Activated T-cell treated with anti-CD3 and anti-CD28 coated beads for 1 hour (primary cell): ENCODE data around the gene SPRY2.

ENCODE experiments used
- DNase-seq: peaks from one replicate; pipeline ENCODE4 v3.0.0-alpha.2; 2020; ENCODE audit warnings: low read depth

The SPRY2 gene

DNA sequence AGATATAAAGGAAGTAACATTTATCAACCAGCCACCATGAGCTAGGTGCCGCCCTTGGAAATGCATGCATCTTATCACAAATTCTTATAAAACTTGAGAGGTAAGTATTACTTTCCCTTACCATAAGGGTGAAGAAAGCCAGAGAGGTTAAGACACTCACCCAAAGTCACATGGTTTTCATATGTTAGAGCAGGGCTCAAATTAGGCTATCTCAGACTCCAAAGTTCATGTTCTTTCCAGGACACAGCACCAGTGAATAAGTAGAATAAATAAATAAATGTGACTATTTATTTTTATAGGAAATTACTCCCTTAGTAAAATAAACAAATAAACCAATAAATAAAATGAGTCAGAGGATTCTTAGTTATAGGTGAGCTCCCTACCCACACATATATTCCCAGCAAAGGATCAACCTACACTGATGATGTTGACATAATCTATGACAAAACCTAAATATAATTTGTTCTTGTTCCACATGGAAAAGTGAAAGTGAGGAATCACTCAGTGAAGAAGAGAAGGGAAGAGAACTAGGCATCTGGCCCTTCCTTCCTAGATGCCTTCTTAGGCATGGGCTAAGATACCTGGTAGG is 27.2 kb downstream of the SPRY2 start:
- DNase-seq = no peak

DNA sequence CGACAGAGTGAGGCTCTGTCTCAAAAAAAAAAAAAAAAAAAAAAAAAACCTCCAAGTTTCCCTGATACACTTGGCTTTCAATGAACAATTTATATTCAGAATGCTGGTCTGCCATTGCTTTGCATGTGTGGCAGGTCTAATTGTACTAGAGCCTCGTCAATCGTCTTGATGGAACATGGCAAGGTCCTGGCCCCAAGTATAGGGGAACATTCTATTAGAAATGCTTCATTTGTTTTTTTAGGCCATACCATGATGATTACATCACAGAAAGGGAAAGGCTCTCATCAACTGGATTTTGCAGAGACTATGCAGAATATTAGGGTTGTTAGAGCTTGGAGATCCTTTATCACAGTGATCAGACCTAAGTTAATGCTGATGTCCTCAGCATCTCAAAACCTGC is 28.0 kb downstream of the SPRY2 start:
- DNase-seq = no peak

DNA sequence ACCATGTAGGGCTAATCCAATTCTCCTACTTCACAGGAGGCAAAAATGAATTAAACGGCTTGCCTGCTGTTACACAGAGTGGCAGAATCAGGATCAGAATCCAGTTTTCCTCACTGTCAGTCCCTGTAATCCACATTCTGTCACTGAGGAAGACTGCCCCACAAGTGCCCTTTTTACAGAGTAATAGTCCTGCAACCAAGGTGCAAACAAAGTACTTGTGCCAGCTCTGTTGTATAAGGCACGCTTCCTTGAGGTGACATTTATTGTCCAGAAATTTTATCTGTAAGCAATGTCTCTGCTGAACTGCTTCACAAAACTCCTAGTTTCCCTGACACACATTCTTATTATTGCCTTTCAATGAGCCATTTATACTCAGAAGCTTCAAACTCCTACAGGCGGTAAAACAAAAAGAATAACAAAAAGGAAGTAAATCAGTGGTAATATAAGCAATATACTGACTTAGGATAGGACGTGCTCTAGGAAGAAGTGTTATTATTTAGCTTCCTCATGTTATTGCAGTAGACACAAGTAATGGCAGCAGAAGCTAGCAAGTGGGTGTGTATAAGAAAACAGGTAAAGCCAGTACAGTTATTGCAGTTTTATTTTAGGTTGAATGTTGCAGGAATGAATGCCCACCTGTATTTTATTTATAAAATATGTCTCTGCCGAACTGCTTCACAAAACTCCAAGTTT is 28.8 kb downstream of the SPRY2 start:
- DNase-seq = no peak

DNA sequence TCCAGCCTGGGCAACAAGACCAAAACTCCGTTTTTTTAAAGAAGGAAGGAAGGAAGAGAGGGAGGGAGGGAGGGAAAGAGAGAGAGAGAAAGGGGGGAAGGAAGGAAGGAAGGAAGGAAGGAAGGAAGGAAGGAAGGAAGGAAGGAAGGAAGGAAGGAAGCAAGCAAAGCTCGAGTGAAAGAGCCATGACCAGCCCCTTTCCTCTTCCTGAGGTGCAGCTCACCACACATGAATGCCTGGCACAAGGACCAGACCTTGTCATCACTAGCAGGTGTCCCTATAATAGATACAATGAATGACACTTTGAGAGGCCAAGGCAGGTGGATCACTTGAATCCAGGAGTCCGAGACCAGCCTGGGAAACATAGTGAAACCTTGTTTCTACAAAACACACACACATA is 31.0 kb downstream of the SPRY2 start:
- DNase-seq = no peak

DNA sequence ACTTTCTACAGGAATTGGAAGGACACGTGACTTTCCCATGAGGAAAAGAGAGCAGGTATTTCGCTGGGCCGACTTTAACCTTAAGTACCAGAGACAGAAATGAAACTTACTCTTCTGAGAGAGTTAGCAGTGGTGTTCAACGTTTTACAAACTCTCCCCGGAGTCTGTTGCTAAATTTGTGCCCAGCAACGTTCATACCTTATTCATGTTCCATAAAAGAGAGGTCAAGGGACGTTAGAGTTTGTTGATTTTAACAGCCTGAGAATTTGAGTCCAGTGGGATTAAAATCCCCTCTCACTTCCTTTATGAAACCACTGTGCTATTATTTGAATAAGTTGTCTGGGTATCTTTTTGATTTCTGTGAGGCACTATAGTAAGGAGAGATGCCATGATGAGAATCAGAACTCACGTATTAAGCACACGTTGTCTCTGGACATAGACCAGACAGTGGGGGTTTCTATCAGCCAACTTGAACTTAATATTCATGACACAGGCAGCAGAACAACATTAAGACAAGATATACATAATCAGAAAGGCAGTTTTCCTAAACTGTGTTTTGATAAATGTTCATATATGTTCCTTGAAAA is 33.4 kb downstream of the SPRY2 start:
- DNase-seq = no peak

DNA sequence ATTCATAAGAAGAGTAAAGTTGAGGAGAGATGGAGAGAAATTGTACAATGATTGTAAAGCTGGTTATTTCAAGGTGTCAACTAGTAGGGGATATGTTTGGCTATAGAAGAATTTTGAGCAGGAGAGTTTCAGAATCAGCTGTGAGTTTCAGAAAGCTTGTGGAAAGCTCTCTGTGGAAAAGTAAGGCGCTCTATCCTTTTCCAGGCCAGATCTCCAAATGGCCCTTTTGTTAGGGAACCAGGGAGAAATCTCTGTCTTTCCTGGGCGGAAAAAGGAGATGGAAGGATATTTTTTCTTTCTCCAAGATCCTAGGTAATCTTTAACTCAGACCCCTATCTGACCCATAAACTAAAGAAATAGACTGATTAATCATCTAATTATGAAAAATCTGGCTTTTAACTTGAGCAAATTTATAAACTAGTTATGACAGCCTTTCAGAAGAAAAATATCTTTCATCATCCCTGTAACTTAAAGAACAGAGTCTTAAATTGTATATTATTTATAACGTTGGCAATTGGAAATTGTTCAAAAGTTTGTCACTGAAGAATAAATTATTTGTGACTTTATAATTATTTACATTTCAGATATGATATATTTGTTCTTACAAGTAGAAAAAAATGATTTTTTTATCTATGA is 34.5 kb downstream of the SPRY2 start:
- no peak for DNase-seq

DNA sequence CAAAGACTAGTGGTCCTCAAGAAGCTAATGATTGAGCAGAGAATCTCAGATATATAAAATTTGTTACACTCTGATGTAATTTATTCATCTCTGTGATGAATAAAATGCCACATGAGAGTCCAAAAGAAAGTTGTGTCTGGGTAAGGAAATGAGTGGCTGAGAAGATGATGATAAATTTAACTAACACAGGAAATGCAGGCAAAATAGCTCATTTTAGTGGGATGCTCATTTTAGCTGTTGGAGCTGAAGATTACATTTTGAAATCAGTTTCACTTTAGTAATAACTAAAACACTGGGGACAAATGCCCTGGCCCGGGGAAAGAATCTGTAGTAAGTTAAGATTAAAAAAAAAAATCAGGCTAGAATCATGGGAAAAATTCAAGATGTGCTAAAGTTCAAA is 35.2 kb downstream of the SPRY2 start:
- no peak for DNase-seq

DNA sequence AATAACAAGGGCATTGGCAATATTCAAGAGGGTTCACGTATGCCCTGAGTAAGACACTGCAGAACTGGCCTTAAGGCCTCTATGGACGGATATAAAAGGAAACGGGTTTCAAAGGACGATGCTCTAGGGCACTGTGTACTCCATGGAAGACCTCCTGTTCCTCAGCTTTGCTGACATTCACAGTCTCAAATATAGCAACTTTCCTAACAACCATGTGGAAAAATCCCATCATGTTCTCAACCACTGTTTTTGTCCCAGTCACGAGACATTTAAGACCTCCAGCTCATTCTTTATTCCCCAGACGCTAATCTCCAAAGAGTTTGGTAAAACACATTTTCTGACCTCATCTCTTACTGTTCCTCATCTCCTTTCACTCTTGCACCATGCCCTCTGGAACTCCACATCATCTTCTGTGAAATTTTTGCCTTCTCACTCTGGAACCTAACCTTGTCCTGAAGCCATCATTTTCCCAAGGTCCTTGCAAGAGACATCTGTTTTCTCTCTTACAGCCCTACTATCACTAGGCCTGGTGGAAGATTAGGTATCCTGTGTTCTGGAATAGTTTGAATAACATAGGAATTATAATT is 37.6 kb downstream of the SPRY2 start:
- no peak for DNase-seq

DNA sequence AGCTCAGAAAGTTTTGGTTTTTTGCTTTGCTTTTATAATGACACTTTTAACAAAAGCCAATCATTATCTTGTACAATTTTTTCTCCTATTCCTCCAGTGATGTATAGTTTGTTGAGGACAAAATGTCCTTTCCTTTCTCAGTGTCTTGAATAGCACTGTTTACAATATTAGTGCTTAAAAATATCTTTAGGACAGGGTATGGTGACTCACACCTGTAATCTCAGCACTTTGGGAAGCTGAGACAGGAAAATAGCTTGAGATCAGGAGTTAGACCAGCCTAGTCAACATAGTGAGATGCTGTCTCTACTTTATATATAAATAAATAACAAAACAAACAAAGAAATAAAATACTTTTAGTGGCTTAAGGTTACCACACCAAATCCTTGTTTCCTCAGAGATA is 41.9 kb downstream of the SPRY2 start:
- no peak for DNase-seq

DNA sequence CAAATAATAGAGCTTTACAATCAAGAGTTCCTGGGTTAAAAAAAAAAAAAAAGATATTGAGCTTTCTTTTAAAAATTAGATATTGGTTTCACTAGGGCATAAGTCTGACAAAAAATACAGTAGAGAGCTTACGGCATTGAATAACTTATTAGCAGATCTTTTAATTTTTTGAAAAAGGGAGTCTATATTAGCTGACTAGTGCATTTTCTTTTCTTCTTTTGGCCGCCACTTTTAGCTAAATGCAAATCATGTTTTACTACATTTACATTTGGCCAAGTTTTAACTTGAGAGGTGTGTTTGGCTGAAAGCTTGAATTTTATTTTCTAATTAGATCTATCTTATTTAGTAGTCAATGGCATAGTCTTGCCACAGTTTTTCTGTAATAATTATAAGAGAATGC is 43.4 kb downstream of the SPRY2 start:
- DNase-seq = no peak

DNA sequence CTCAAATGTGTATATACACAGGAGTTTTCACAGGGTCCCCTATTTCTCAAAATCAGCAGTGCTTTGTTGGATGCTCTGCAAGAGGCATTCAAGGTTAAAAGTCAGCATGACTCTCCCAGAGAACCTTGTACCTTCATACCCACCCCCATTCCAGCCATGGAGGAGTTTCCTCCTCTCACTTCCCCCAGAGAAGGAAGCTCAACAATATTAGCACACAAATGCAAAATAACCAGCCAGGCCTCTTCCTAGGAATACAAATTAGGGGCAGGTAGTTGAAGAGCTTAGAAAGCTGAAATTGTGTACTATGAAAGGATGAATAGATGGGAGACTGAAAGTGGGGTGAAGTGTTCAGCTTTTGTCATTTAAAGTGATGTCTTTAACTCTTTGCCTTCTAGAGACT is 43.8 kb downstream of the SPRY2 start:
- DNase-seq = no peak

DNA sequence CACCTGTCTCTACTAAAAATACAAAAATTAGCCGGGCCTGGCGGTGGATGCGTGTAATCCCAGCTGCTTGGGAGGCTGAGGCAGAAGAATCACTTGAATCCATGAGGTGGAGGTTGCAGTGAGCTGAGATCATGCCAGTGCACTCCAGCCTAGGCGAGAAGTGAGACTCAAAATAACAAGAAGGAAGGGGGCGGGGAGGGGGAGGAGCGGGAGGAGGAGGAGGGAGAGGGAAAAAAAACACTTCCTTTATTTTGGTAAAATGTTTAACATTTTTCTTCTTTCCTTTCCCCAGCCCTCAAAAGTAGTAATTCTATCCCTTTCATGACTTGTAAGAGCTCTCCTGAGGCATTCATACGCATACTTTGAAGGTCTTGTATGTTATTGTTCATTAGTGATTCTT is 44.3 kb downstream of the SPRY2 start:
- no peak for DNase-seq

DNA sequence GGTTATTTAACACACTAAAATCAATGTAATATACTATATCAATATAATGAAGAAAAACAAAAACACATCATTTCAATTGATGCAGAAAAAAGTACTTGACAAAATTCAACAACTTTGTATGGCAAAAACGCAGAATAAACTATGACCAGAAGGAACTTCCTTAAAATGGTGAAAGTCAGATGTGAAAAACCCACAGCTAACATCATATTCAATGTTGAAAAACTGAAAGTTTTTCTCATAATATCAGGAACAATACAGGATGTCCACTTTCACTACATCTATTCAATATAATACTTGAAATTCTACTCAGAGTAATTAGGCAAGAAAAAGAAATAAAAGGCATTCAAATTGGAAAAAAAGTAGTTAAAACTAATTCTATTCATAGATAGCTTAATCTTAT is 50.3 kb downstream of the SPRY2 start:
- DNase-seq = no peak
